ENCODE measurements around the gene SLC1A7.

Gene SLC1A7

DNA sequence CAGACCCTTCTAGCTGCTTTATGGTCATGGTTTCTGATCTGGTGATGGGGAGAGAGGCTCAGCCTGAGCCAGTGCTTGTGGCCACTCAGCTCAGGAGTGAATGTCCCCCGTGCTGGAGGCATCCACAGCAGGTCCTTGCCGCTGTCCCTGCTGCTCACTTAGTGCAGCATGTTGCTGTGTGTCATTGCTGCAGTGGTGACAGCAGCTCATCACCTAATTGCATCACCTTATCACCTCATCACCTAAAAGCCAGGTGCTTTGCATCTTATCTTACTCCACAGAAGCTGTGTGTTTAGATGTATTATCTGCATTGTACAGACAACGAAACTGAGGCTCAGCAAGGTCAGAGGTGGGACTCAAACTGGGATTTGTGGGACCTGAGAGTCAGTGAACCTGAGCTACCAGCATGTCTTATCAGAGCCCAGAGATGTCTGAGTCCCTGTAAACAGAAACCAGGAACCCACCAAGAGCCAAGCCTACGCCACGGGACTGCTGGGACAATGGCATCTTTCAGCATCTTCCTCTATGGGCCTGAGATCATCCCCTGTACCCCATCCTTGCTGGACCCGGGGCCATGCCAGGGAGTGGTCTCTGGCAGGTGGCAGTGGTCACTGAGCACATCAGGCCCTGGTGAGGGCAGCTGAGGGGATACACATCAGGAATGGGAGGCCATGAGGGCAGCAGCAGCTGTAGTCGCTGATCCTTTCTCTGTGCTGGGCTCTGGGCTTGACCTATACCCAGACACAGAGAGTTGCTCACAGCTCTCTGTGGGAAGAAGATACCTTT, 73.9 kb downstream of the SLC1A7 start:
- no peaks in the 10 kb centered on the region for H3K36me3 ChIP-seq (ENCODE audit: low read length)
- H3K4me3 ChIP-seq (ENCODE audit: insufficient read depth, low read length, poor library complexity, severe bottlenecking) = no peak overlapping the region
- no peaks in the 10 kb centered on the region for H3K79me2 ChIP-seq (ENCODE audit: insufficient read depth, low read length)
- H3K4me2 ChIP-seq (ENCODE audit: low read depth, low read length, poor library complexity, severe bottlenecking) = no peak overlapping the region
- no peaks in the 10 kb centered on the region for H4K20me1 ChIP-seq (ENCODE audit: low read depth, low read length)
- H3K9me3 ChIP-seq (ENCODE audit: insufficient read depth, low read length) = no peaks in the 10 kb centered on the region
- H3K27me3 ChIP-seq (ENCODE audit: low read length) = no peaks in the 10 kb centered on the region
- H2AFZ ChIP-seq (ENCODE audit: low read depth, low read length, severe bottlenecking) = no peak overlapping the region
- no peaks in the 10 kb centered on the region for H3F3A ChIP-seq (ENCODE audit: insufficient read depth)
- TF ChIP-seq EZH2phosphoT487 (conservative IDR thresholded peaks at IDR 0.05; ENCODE audit: low read length) (no peak), CTCF (IDR thresholded peaks at IDR 0.05; ENCODE audit: insufficient read depth, low read length, poor library complexity, severe bottlenecking) (no peak)
- H3K9me2 ChIP-seq (replicated peaks; ENCODE audit: insufficient read depth, low read length) = no peaks in the 10 kb centered on the region
- H3K9ac ChIP-seq (ENCODE audit: low read length) = no peak overlapping the region
- no peak overlapping the region for H3K27ac ChIP-seq (ENCODE audit: low read depth, low read length)

GRCh38 chr1:53067886-53068285, 74.6 kb downstream of the SLC1A7 start:
- no peaks in the 10 kb centered on the region for H3K79me2 ChIP-seq (ENCODE audit: insufficient read depth, low read length)

GRCh38 chr1:53066891-53067738, 75.3 kb downstream of the SLC1A7 start:
- no peak overlapping the region for H3K27ac ChIP-seq (ENCODE audit: low read depth, low read length)
- no peak overlapping the region for H3K9ac ChIP-seq (ENCODE audit: low read length)
- no peaks in the 10 kb centered on the region for H3K36me3 ChIP-seq (ENCODE audit: low read length)
- no peaks in the 10 kb centered on the region for H3F3A ChIP-seq (ENCODE audit: insufficient read depth)
- H2AFZ ChIP-seq (ENCODE audit: low read depth, low read length, severe bottlenecking) = no peak overlapping the region
- no peaks in the 10 kb centered on the region for H3K27me3 ChIP-seq (ENCODE audit: low read length)
- H4K20me1 ChIP-seq (ENCODE audit: low read depth, low read length) = no peaks in the 10 kb centered on the region
- no peak overlapping the region for H3K4me3 ChIP-seq (ENCODE audit: insufficient read depth, low read length, poor library complexity, severe bottlenecking)
- H3K9me2 ChIP-seq (replicated peaks; ENCODE audit: insufficient read depth, low read length) = no peaks in the 10 kb centered on the region
- no peaks in the 10 kb centered on the region for H3K9me3 ChIP-seq (ENCODE audit: insufficient read depth, low read length)
- no peak overlapping the region for H3K4me2 ChIP-seq (ENCODE audit: low read depth, low read length, poor library complexity, severe bottlenecking)
- H3K79me2 ChIP-seq (ENCODE audit: insufficient read depth, low read length) = no peaks in the 10 kb centered on the region
- no peak for TF ChIP-seq CTCF (IDR thresholded peaks at IDR 0.05; ENCODE audit: insufficient read depth, low read length, poor library complexity, severe bottlenecking)
- no peak for TF ChIP-seq EZH2phosphoT487 (conservative IDR thresholded peaks at IDR 0.05; ENCODE audit: low read length)

More at GRCh38 chr1:53067886-53068285, 74.6 kb downstream of the SLC1A7 start:
- H4K20me1 ChIP-seq (ENCODE audit: low read depth, low read length) = no peaks in the 10 kb centered on the region
- H3K9me3 ChIP-seq (ENCODE audit: insufficient read depth, low read length) = no peaks in the 10 kb centered on the region
- no peak overlapping the region for H3K4me3 ChIP-seq (ENCODE audit: insufficient read depth, low read length, poor library complexity, severe bottlenecking)
- no peaks in the 10 kb centered on the region for H3K9me2 ChIP-seq (replicated peaks; ENCODE audit: insufficient read depth, low read length)
- H3K4me2 ChIP-seq (ENCODE audit: low read depth, low read length, poor library complexity, severe bottlenecking) = no peak overlapping the region
- H3K9ac ChIP-seq (ENCODE audit: low read length) = no peak overlapping the region
- H3F3A ChIP-seq (ENCODE audit: insufficient read depth) = no peaks in the 10 kb centered on the region
- no peaks in the 10 kb centered on the region for H3K36me3 ChIP-seq (ENCODE audit: low read length)
- no peak for TF ChIP-seq EZH2phosphoT487 (conservative IDR thresholded peaks at IDR 0.05; ENCODE audit: low read length)
- H3K27me3 ChIP-seq (ENCODE audit: low read length) = no peaks in the 10 kb centered on the region
- no peak overlapping the region for H2AFZ ChIP-seq (ENCODE audit: low read depth, low read length, severe bottlenecking)
- no peak overlapping the region for H3K27ac ChIP-seq (ENCODE audit: low read depth, low read length)
